ENCODE data around the gene TSC2. TPM values are rescaled to one million over a fixed set of nuclear protein-coding genes. Genes with fewer than 3 reads are reported as not detected.
A peak's percentile ranks its signal among the peaks of the same experiment; 100 is the strongest.
"Not testable (repeated sequence)": the region's sequence is repeated elsewhere in the genome, so short reads cannot be mapped to it uniquely, and the experiment has no call there.

TSC2 gene
- total and polyA plus RNA-seq, 2 donors (not counting 3 experiments of a cell fraction or from before 2014, with no cell fraction given) = 87.9 to 144 TPM

GRCh38 chr16:2108446-2109270, 60.9 kb downstream of the TSC2 start:
- FAIRE-seq; H3K27ac ChIP-seq (ENCODE audit: insufficient read depth, low read depth, low read length); H2AFZ ChIP-seq (ENCODE audit: low read depth, low read length); H3K9ac ChIP-seq (replicated peaks; ENCODE audit: extremely low read depth, insufficient read depth, low read length); H3K9me1 ChIP-seq (replicated peaks; ENCODE audit: control insufficient read depth, extremely low read depth, insufficient read depth, low read length); H3K9me3 ChIP-seq (replicated peaks; ENCODE audit: control insufficient read depth, insufficient read depth, low read length); dilution Hi-C loops (cut with MboI; ENCODE audit: extremely low pct_ligation_motif_present, low sequenced_read_pairs); H3K4me1 ChIP-seq (ENCODE audit: control insufficient read depth, extremely low read depth, insufficient read depth, low read length); H3K4me2 ChIP-seq (ENCODE audit: insufficient read depth, low read length); POLR2A ChIA-PET; H3K4me3 ChIP-seq (replicated peaks in 1 of 3; ENCODE audit: insufficient read depth in 1 of 3, low read depth in 1 of 3, low read length in 3 of 3); H4K20me1 ChIP-seq (replicated peaks; ENCODE audit: control insufficient read depth, extremely low read depth, insufficient read depth, low read length); CTCF ChIA-PET; H3K79me2 ChIP-seq (ENCODE audit: control insufficient read depth, insufficient read depth, low read length); intact Hi-C loops (cut with micrococcal nuclease); H3K27me3 ChIP-seq (ENCODE audit: control insufficient read depth in 2 of 2, insufficient read depth in 2 of 2, low read length in 2 of 2): not testable (repeated sequence)
- DNase-seq (ENCODE audit: low read depth, low spot score) = peak; percentile 1
- TSS peak; percentile 4 for BruUV-seq (replicated peaks)
- peaks cover 0 to 11% of the 10 kb centered on the region in 2 experiments for H3K36me3 ChIP-seq (ENCODE audit: control insufficient read depth in 2 of 2, extremely low read depth in 1 of 2, insufficient read depth in 2 of 2, low read length in 2 of 2)

- BruUV-seq (replicated peaks); H3K27me3 ChIP-seq (ENCODE audit: control insufficient read depth in 2 of 2, insufficient read depth in 2 of 2, low read length in 2 of 2); H3K4me1 ChIP-seq (ENCODE audit: control insufficient read depth, extremely low read depth, insufficient read depth, low read length); H3K4me3 ChIP-seq (replicated peaks in 1 of 3; ENCODE audit: insufficient read depth in 1 of 3, low read depth in 1 of 3, low read length in 3 of 3); H3K27ac ChIP-seq (ENCODE audit: insufficient read depth, low read depth, low read length); intact Hi-C loops (cut with micrococcal nuclease); H3K9ac ChIP-seq (replicated peaks; ENCODE audit: extremely low read depth, insufficient read depth, low read length); H3K9me3 ChIP-seq (replicated peaks; ENCODE audit: control insufficient read depth, insufficient read depth, low read length); CTCF ChIA-PET; POLR2A ChIA-PET; H3K9me1 ChIP-seq (replicated peaks; ENCODE audit: control insufficient read depth, extremely low read depth, insufficient read depth, low read length); dilution Hi-C loops (cut with MboI; ENCODE audit: extremely low pct_ligation_motif_present, low sequenced_read_pairs); H2AFZ ChIP-seq (ENCODE audit: low read depth, low read length); H4K20me1 ChIP-seq (replicated peaks; ENCODE audit: control insufficient read depth, extremely low read depth, insufficient read depth, low read length); H3K4me2 ChIP-seq (ENCODE audit: insufficient read depth, low read length); FAIRE-seq; DNase-seq (ENCODE audit: low read depth, low spot score); H3K79me2 ChIP-seq (ENCODE audit: control insufficient read depth, insufficient read depth, low read length): not testable (repeated sequence)
- H3K36me3 ChIP-seq (ENCODE audit: control insufficient read depth in 2 of 2, extremely low read depth in 1 of 2, insufficient read depth in 2 of 2, low read length in 2 of 2) = peaks cover 0 to 13% of the 10 kb centered on the region in 2 experiments
Observed at GRCh38 chr16:2109271-2109580, 61.4 kb downstream of the TSC2 start.

GRCh38 chr16:2109872-2110271, 62.1 kb downstream of the TSC2 start:
- dilution Hi-C loops (cut with MboI; ENCODE audit: extremely low pct_ligation_motif_present, low sequenced_read_pairs) = not testable (repeated sequence)

GRCh38 chr16:2110332-2111008, 62.7 kb downstream of the TSC2 start:
- H3K4me1 ChIP-seq (ENCODE audit: control insufficient read depth, extremely low read depth, insufficient read depth, low read length); H3K9me1 ChIP-seq (replicated peaks; ENCODE audit: control insufficient read depth, extremely low read depth, insufficient read depth, low read length); H2AFZ ChIP-seq (ENCODE audit: low read depth, low read length); CTCF ChIA-PET; H3K4me3 ChIP-seq (replicated peaks in 1 of 3; ENCODE audit: insufficient read depth in 1 of 3, low read depth in 1 of 3, low read length in 3 of 3); DNase-seq (ENCODE audit: low read depth, low spot score); H4K20me1 ChIP-seq (replicated peaks; ENCODE audit: control insufficient read depth, extremely low read depth, insufficient read depth, low read length); H3K27me3 ChIP-seq (ENCODE audit: control insufficient read depth in 2 of 2, insufficient read depth in 2 of 2, low read length in 2 of 2); H3K4me2 ChIP-seq (ENCODE audit: insufficient read depth, low read length); POLR2A ChIA-PET; H3K9ac ChIP-seq (replicated peaks; ENCODE audit: extremely low read depth, insufficient read depth, low read length); H3K79me2 ChIP-seq (ENCODE audit: control insufficient read depth, insufficient read depth, low read length); intact Hi-C loops (cut with micrococcal nuclease); dilution Hi-C loops (cut with MboI; ENCODE audit: extremely low pct_ligation_motif_present, low sequenced_read_pairs); BruUV-seq (replicated peaks); H3K9me3 ChIP-seq (replicated peaks; ENCODE audit: control insufficient read depth, insufficient read depth, low read length); H3K27ac ChIP-seq (ENCODE audit: insufficient read depth, low read depth, low read length); FAIRE-seq: not testable (repeated sequence)
- peaks cover 0 to 13% of the 10 kb centered on the region in 2 experiments for H3K36me3 ChIP-seq (ENCODE audit: control insufficient read depth in 2 of 2, extremely low read depth in 1 of 2, insufficient read depth in 2 of 2, low read length in 2 of 2)

More at GRCh38 chr16:2109872-2110271, 62.1 kb downstream of the TSC2 start:
- DNase-seq (ENCODE audit: low read depth, low spot score); BruUV-seq (replicated peaks); CTCF ChIA-PET; H3K9me3 ChIP-seq (replicated peaks; ENCODE audit: control insufficient read depth, insufficient read depth, low read length); H2AFZ ChIP-seq (ENCODE audit: low read depth, low read length); H3K79me2 ChIP-seq (ENCODE audit: control insufficient read depth, insufficient read depth, low read length); H3K27me3 ChIP-seq (ENCODE audit: control insufficient read depth in 2 of 2, insufficient read depth in 2 of 2, low read length in 2 of 2); H3K4me1 ChIP-seq (ENCODE audit: control insufficient read depth, extremely low read depth, insufficient read depth, low read length); H3K4me2 ChIP-seq (ENCODE audit: insufficient read depth, low read length); H4K20me1 ChIP-seq (replicated peaks; ENCODE audit: control insufficient read depth, extremely low read depth, insufficient read depth, low read length); intact Hi-C loops (cut with micrococcal nuclease); H3K4me3 ChIP-seq (replicated peaks in 1 of 3; ENCODE audit: insufficient read depth in 1 of 3, low read depth in 1 of 3, low read length in 3 of 3); H3K9ac ChIP-seq (replicated peaks; ENCODE audit: extremely low read depth, insufficient read depth, low read length); POLR2A ChIA-PET; FAIRE-seq; H3K9me1 ChIP-seq (replicated peaks; ENCODE audit: control insufficient read depth, extremely low read depth, insufficient read depth, low read length); H3K27ac ChIP-seq (ENCODE audit: insufficient read depth, low read depth, low read length): not testable (repeated sequence)
- peaks cover 0 to 13% of the 10 kb centered on the region in 2 experiments for H3K36me3 ChIP-seq (ENCODE audit: control insufficient read depth in 2 of 2, extremely low read depth in 1 of 2, insufficient read depth in 2 of 2, low read length in 2 of 2)

Measured in endothelial cell of umbilical vein (primary cell).